ENCODE results near the gene SNCB. TPM values are rescaled to one million over a fixed set of nuclear protein-coding genes. Genes with fewer than 3 reads are reported as not detected.

Gene SNCB
- total and polyA plus RNA-seq, 2 of the 8 experiments (the other 6 are each of a cell fraction or from before 2014, with no cell fraction given) = 4.2 to 5.9 TPM

DNA sequence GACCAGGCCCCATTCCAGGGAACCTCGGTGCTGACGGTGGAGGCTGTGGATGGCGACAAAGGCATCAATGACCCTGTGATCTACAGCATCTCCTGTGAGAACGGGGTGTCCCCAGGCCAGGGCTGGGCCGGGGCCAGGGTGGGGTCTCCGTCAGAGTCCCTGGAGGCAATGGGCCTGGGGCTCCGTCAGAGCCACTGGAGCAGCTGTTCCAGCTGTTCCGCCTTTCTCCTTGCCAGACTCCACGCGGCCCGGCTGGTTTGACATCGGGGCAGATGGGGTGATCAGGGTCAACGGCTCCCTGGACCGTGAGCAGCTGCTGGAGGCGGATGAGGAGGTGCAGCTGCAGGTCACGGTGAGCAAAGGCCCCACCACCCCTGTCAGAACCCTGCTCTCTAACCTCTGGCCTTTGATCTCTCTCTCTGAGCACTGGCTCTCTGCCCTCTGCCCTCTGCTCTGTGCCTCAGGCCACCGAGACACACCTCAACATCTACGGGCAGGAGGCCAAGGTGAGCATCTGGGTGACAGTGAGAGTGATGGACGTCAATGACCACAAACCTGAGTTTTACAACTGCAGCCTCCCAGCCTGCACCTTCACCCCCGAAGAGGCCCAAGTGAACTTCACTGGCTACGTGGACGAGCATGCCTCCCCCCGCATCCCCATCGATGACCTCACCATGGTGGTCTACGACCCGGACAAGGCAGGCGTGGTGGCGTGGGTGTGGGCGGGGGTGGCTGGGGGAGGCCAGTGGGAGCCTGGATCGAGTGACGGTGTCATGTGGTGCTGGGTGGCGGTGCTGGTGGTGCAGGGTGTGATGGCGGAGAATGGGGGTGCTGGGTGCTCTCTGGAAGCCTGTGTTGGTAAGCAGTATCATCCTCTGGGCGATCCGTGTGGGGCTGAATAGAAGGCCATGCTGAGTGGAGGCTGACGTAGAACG is 54.6 kb downstream of the SNCB start:
- POLR2A ChIA-PET (ENCODE audit: partially characterized antibody) = interaction anchor here (1.2 kb wide), 1 partner anchor 55 kb away, joined by 3 read pairs; the partner anchor contains the start of genes EIF4E1B and SNCB
- H2BK12ac ChIP-seq (ENCODE audit: low read depth, low read length) = no peak overlapping the region
- H2BK15ac ChIP-seq (ENCODE audit: low read length) = no peak overlapping the region
- no peaks in the 10 kb centered on the region for H3K36me3 ChIP-seq (ENCODE audit: control insufficient read depth in 2 of 4, insufficient read depth in 4 of 4, low read length in 3 of 4)
- no peak overlapping the region for H2BK5ac ChIP-seq (ENCODE audit: low read depth, low read length)
- no peaks in the 10 kb centered on the region for H4K20me1 ChIP-seq (replicated peaks in 1 of 2; ENCODE audit: control insufficient read depth in 1 of 2, insufficient read depth in 2 of 2, low read length in 2 of 2)
- no peak overlapping the region for H3K9ac ChIP-seq (replicated peaks in 1 of 4; ENCODE audit: extremely low read depth in 1 of 4, low read depth in 3 of 4, low read length in 3 of 4)
- peaks cover 0 to 2% (median under 1%) of the 10 kb centered on the region in 4 experiments; a peak in 1 of 7 replicates for H3K4me1 ChIP-seq (replicated peaks in 1 of 4; ENCODE audit: control insufficient read depth in 3 of 4, insufficient read depth in 4 of 4, low read length in 3 of 4)
- no peak overlapping the region for H4K91ac ChIP-seq (replicated peaks; ENCODE audit: insufficient read length, low read length)
- H3K18ac ChIP-seq (ENCODE audit: extremely low read depth, low read length) = no peak overlapping the region
- no peak overlapping the region for H2BK20ac ChIP-seq (ENCODE audit: low read length)
- CTCF ChIA-PET (ENCODE audit: partially characterized antibody) = interaction anchor here (0.6 to 3.5 kb wide), 10 partner anchors 8 to 164 kb away, joined by 3 to 18 read pairs (median 3); no protein-coding TSS in a partner anchor
- no peaks in the 10 kb centered on the region for H3K23me2 ChIP-seq (ENCODE audit: low read depth, low read length)
- H2BK120ac ChIP-seq (replicated peaks; ENCODE audit: low read depth, low read length) = no peak overlapping the region
- peaks cover 0 to 2% (median 0%) of the 10 kb centered on the region in 4 experiments; a peak in 2 of 7 replicates for H3K27me3 ChIP-seq (replicated peaks in 1 of 4; ENCODE audit: control insufficient read depth in 3 of 4, extremely low read depth in 1 of 4, insufficient read depth in 3 of 4, low read length in 3 of 4)
- H3K9me3 ChIP-seq (ENCODE audit: insufficient read depth in 2 of 2, low read depth in 1 of 2, low read length in 1 of 2) = no peaks in the 10 kb centered on the region
- no peak overlapping the region for H2AK5ac ChIP-seq (ENCODE audit: low read depth, low read length)
- no peak overlapping the region for H3K23ac ChIP-seq (ENCODE audit: insufficient read length)
- H3K79me2 ChIP-seq (ENCODE audit: control insufficient read depth in 1 of 2, insufficient read depth in 2 of 2, low read length in 2 of 2) = no peaks in the 10 kb centered on the region
- DNase-seq (ENCODE audit: low read depth in 1 of 2, low spot score in 2 of 2) (no peak), FAIRE-seq (no peak)
- no peak overlapping the region for H4K5ac ChIP-seq (ENCODE audit: insufficient read length, low read depth, low read length)
- no peak overlapping the region for H3K56ac ChIP-seq (replicated peaks; ENCODE audit: insufficient read length, low read depth, low read length)
- H3K14ac ChIP-seq (ENCODE audit: insufficient read length) = no peak overlapping the region
- no peak overlapping the region for H3K27ac ChIP-seq (ENCODE audit: low read depth, low read length)
- no peak overlapping the region for H3K4ac ChIP-seq (replicated peaks; ENCODE audit: insufficient read length, low read depth, low read length)
- H3K79me1 ChIP-seq (ENCODE audit: low read depth, low read length) = no peaks in the 10 kb centered on the region
- no peak overlapping the region for H3K4me2 ChIP-seq (ENCODE audit: insufficient read depth in 1 of 2, low read depth in 2 of 2, low read length in 2 of 2)
- H4K8ac ChIP-seq (ENCODE audit: extremely low read depth, insufficient read depth, low read length) = peak overlapping the region; percentile 11; the same call in 1 of the 2 replicates
- H3K4me3 ChIP-seq (ENCODE audit: extremely low read depth in 1 of 4, insufficient read depth in 2 of 4, low read depth in 3 of 4, low read length in 4 of 4) = no peak overlapping the region
- H2AFZ ChIP-seq (ENCODE audit: low read length) = no peak overlapping the region
- 90% methylated on average over 30 of the region's 37 CpGs; no CpG with 5 or more reads in 1 of the 2 experiments for WGBS, 2 experiments (ENCODE audit: extremely low coverage in 1 of 2, insufficient coverage in 1 of 2, insufficient read length in 1 of 2, insufficient replicate concordance in 2 of 2, low coverage in 1 of 2, low lambda C conversion rate in 2 of 2, missing lambda C conversion rate in 1 of 2)
- TF ChIP-seq RFX5 (IDR thresholded peaks at IDR 0.05; ENCODE audit: borderline replicate concordance, low read depth, low read length) (no peak), JUND (IDR thresholded peaks at IDR 0.05; ENCODE audit: low read length) (no peak), RBBP5 (IDR thresholded peaks at IDR 0.05; ENCODE audit: borderline replicate concordance, low read depth, low read length) (no peak), NANOG (IDR thresholded peaks at IDR 0.05; ENCODE audit: insufficient read depth, low read depth, low read length, poor library complexity, severe bottlenecking) (no peak), POLR2AphosphoS5 (IDR thresholded peaks at IDR 0.05; ENCODE audit: low read depth, low read length) (no peak), JUN (IDR thresholded peaks at IDR 0.05; ENCODE audit: low read depth, low read length) (no peak), SIX5 (IDR thresholded peaks at IDR 0.05; ENCODE audit: low read depth, low read length) (no peak), EGR1 (IDR thresholded peaks at IDR 0.05; ENCODE audit: borderline replicate concordance, low read depth, low read length) (no peak), RNF2 (IDR thresholded peaks at IDR 0.05; ENCODE audit: borderline replicate concordance, low read depth, low read length, missing control alignments, poor library complexity, severe bottlenecking) (no peak), BACH1 (IDR thresholded peaks at IDR 0.05; ENCODE audit: low read length) (no peak)
- TF ChIP-seq, protein P1, sequence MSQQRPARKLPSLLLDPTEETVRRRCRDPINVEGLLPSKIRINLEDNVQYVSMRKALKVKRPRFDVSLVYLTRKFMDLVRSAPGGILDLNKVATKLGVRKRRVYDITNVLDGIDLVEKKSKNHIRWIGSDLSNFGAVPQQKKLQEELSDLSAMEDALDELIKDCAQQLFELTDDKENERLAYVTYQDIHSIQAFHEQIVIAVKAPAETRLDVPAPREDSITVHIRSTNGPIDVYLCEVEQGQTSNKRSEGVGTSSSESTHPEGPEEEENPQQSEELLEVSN (IDR thresholded peaks at IDR 0.05) = no peak
